GM23248 (cell line): ENCODE results near the gene SLC40A1.

ENCODE experiments used
- EZH2 ChIP-seq: fragments of 200-600 bp; sonication (generic); IDR thresholded peaks from 2 replicates; pipeline ENCODE4 v1.6.1; 2018; ENCODE audit warnings: antibody characterized with exemption, mild to moderate bottlenecking; ENCODE audit not compliant: insufficient read depth, poor library complexity, severe bottlenecking
- EZH2phosphoT487 ChIP-seq: fragments of 200-600 bp; sonication (generic); IDR thresholded peaks from 2 replicates; pipeline ENCODE4 v1.6.1; 2018; ENCODE audit warnings: antibody characterized with exemption, moderate library complexity, mild to moderate bottlenecking, low read depth; ENCODE audit not compliant: insufficient read depth

DNA sequence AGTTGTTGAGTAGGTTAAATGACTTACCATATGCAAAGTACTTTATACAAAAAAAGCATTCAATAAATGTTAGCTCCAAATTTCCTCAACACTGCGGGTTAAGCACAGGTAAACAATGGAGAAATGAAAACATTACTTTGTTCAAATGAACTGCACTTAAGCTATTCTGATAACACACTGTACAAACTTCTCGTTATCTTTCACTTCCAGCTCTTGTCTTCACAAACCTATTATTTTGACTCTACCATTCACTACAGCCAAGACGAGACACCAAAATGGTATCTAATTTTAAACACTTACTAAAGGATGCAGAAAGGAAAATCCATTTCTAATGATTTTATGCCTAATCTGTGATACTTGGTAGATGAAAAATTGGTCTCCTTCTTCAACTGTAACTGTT, 43.8 kb downstream of the SLC40A1 start:
- TF ChIP-seq EZH2phosphoT487 (no peak), EZH2 (no peak)
